ENCODE results near the gene WSCD2.

The WSCD2 gene

DNA sequence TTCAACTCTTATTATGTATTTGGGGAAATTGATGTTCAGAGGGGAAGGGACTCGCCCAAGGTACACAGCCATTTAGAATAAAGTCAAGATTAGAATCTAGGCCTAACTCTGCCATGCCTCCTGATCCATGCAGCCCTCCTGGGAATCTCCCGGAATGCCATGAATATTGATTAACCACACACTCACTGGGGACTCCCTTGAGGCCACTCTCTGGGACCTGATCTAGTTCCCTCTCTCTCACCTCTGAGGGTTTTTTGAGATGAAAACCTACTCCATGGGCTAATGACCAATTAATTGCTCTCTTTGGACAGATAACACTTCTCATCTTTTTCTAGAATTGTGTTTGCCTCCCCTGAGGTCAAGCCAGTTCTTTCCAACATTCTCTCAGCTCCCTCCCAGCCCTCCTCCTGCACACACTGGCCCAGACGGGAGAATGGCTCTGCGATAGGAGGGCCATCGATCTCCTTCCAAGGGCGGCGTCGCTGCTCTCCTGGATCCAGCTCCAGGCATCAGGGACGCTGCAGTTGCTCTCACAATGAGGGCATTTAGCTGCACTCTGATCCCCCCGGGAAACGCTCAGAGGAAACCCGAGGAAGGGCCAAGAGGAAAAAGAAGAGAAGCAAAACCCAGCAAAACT, 22.6 kb downstream of the WSCD2 start:
- no peak overlapping the region for H3K4me3 ChIP-seq (ENCODE audit: low read depth, low read length)
- TF ChIP-seq, protein P1, sequence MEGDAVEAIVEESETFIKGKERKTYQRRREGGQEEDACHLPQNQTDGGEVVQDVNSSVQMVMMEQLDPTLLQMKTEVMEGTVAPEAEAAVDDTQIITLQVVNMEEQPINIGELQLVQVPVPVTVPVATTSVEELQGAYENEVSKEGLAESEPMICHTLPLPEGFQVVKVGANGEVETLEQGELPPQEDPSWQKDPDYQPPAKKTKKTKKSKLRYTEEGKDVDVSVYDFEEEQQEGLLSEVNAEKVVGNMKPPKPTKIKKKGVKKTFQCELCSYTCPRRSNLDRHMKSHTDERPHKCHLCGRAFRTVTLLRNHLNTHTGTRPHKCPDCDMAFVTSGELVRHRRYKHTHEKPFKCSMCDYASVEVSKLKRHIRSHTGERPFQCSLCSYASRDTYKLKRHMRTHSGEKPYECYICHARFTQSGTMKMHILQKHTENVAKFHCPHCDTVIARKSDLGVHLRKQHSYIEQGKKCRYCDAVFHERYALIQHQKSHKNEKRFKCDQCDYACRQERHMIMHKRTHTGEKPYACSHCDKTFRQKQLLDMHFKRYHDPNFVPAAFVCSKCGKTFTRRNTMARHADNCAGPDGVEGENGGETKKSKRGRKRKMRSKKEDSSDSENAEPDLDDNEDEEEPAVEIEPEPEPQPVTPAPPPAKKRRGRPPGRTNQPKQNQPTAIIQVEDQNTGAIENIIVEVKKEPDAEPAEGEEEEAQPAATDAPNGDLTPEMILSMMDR (IDR thresholded peaks at IDR 0.05; ENCODE audit: borderline replicate concordance, insufficient read depth, low read depth, low read length): no peak

DNA sequence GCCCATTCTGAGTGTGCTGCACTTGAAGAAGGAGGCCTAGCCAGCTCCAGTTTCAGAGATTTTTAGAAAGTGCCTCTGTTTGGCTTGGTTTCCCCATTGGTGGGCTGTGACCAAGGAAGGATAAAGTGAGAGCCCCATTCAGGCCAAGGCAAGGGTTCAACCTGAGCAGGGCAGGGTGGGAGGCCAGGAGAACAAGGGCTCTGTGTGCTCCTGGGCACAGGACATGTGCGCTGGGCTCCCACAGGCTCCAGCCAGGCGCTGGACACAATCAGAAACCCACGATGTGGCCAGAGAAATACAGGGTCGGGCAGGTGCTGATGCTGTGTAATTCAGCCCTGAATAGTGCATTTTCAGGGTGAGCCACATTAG, 23.1 kb downstream of the WSCD2 start:
- TF ChIP-seq, protein P1 (IDR thresholded peaks at IDR 0.05; ENCODE audit: borderline replicate concordance, insufficient read depth, low read depth, low read length): no peak
- H3K4me3 ChIP-seq (ENCODE audit: low read depth, low read length): no peak overlapping the region

DNA sequence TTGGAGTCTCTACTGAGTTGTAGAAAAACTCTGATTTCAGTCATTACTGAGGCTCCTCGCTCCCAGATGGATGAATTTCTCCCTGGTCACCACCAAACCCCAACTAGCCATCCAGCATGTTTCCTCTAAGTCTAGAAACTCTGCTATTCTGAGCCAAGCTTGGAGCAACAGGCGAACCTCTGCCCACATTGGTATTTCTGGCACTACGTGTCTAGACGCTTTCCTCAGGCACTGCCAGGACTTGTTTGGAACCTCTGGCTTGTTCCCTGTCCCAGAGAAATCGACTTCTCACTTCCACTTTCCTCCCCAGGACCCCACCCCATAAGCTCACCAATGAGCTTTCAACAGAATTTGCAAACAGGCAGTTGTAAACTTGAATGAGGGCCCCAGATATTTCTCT, 27.6 kb downstream of the WSCD2 start:
- TF ChIP-seq, protein P1 (IDR thresholded peaks at IDR 0.05; ENCODE audit: borderline replicate concordance, insufficient read depth, low read depth, low read length): no peak
- H3K4me3 ChIP-seq (ENCODE audit: low read depth, low read length): no peak overlapping the region

DNA sequence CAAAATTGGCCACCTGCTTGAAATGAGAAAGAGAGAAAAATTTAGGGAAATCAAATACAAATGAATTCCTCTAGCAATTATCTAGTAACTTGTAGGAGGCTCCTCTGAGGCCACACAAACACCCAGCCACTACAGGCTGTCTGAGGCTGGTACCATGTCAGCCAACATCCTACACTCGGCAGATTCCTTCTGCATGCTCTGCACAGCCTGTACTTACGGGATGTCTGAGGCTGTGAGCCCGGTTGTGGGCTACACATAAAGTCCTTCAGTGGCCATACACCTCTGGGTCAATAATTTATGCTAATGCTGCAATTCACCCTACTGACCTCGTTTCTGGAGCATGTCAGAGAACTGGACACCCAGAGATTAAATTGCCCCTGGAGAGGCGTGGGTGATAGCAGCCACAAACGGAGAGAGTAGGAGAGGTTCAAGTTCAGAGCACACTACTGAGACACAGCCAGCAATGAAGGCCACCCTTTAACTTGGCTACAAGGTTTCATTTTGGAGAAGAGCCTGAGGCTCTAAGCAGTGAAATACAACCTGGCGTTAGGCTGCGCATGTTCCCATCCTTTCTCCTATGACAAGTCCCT, 28.9 kb downstream of the WSCD2 start:
- TF ChIP-seq, protein P1 (IDR thresholded peaks at IDR 0.05; ENCODE audit: borderline replicate concordance, insufficient read depth, low read depth, low read length): no peak
- H3K4me3 ChIP-seq (ENCODE audit: low read depth, low read length): no peak overlapping the region

DNA sequence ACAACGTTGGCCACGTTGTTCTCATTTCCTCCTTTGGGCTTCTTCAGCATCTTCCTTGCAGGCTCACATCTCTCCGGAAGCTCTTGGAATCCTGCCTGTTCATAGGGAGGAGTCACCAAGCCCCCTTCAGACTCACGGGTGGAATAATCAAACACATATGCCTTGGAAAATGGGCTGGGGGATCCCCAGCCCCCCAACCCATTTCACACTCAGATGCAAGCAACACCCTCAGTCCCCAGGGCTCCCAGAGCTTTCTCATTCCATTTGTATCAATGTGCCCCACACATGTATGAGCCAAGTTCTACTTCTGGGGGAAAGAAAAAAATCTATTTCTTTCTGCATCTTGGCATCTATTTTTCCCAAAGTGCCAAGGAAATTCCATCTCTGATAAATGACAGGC, 33.1 kb downstream of the WSCD2 start:
- TF ChIP-seq, protein P1 (IDR thresholded peaks at IDR 0.05; ENCODE audit: borderline replicate concordance, insufficient read depth, low read depth, low read length): no peak

DNA sequence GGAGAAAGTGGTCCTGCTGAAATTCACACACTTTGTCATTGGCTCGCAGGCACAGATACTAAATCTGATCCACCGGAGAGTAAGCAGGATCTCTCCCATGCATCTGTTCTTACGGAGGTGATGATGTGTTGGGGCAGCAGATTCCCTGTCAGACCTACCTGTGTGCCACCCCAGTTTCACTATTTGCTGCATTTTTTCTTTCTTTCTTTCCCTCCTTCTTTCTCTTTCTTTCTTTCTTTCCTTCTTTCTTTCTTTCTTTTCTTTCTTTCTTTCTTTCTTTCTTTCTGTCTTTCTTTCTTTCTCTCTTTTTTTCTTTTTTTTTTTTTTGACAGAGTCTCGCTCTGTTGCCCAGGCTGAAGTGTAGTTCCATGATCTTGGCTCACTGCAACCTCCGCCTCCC, 37.4 kb downstream of the WSCD2 start:
- no peak overlapping the region for H3K4me3 ChIP-seq (ENCODE audit: low read depth, low read length)
- TF ChIP-seq, protein P1 (IDR thresholded peaks at IDR 0.05; ENCODE audit: borderline replicate concordance, insufficient read depth, low read depth, low read length): no peak

More for the DNA sequence above, 33.1 kb downstream of the WSCD2 start:
- no peak overlapping the region for H3K4me3 ChIP-seq (ENCODE audit: low read depth, low read length)

DNA sequence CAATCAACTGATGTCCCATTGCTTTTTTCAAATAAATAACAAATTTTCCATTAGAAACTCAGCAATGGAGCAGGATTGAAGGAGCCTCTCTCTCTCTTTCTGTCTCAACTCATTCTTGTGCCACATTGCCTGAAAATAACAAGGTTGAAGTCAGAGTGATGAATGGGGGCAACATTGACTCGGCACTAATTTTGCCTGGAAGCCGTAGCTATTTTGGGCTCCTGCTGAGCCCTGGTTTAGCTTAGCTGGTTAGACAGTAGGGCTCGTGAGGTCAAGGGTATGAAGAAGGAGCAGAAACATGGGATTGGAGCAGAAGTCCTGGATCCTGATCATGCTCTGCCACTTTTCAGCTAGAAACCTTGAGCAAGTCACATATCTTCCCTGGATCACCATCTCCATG, 38.9 kb downstream of the WSCD2 start:
- TF ChIP-seq, protein P1 (IDR thresholded peaks at IDR 0.05; ENCODE audit: borderline replicate concordance, insufficient read depth, low read depth, low read length): no peak
- H3K4me3 ChIP-seq (ENCODE audit: low read depth, low read length): no peak overlapping the region
